HFF-Myc (cell line): ENCODE results near the gene SYNPR.

Experiments
- DNase-seq: peaks from one replicate; pipeline ENCODE4 v3.0.0-alpha.2; 2011; ENCODE audit warnings: low read depth; ENCODE audit errors: extremely low read depth
- H3K4me3 ChIP-seq: replicated peaks from 2 replicates; pipeline ENCODE4 v1.5.1; 2011; ENCODE audit warnings: low read depth, mild to moderate bottlenecking, control low read depth, low read length
- TF ChIP-seq, protein P1 (sequence below): IDR thresholded peaks from 2 replicates; pipeline ENCODE4 v1.5.1; 2012; ENCODE audit warnings: mild to moderate bottlenecking, low read depth, low read length, control low read depth; ENCODE audit errors: missing control alignments

Gene SYNPR

DNA sequence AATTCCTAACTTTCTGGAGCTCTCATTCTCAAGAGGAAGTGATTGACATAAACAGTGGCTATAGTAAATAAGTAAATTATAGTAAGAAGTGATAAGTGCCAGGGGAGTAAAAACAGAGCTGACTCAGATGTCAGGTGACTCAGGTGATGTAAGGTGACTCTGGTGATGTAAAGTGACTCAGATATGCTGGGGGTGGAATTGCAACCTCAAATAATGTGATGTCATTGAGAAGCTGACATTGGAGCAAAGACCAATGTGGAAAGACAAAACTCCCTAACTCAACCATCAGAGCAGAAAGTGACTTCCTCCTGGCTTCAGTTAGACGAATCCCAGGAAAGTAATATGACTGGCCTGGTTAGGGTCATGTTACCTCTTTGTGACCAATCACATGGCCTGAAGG lies 230.2 kb downstream of the SYNPR start:
- TF ChIP-seq, protein P1, sequence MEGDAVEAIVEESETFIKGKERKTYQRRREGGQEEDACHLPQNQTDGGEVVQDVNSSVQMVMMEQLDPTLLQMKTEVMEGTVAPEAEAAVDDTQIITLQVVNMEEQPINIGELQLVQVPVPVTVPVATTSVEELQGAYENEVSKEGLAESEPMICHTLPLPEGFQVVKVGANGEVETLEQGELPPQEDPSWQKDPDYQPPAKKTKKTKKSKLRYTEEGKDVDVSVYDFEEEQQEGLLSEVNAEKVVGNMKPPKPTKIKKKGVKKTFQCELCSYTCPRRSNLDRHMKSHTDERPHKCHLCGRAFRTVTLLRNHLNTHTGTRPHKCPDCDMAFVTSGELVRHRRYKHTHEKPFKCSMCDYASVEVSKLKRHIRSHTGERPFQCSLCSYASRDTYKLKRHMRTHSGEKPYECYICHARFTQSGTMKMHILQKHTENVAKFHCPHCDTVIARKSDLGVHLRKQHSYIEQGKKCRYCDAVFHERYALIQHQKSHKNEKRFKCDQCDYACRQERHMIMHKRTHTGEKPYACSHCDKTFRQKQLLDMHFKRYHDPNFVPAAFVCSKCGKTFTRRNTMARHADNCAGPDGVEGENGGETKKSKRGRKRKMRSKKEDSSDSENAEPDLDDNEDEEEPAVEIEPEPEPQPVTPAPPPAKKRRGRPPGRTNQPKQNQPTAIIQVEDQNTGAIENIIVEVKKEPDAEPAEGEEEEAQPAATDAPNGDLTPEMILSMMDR, result no peak
- no peak overlapping the region for H3K4me3 ChIP-seq
- no peak for DNase-seq

DNA sequence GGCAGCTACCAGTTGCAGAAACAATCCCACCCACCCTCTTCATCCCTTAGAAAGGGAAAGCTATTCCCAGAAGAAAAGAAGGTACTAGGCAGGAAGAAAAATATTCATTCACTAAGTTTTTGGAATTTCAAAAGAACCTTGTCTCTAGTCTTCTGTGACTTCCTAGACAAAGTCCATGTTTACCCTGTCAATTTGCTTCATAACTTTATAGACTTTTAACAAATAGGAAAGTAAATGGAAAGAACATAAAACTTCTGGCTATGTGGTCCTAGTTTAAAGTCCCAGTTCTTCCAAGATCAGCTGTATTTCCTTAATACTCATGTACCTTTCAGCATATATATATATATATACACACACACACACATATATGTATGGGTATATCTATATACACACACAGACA lies 230.7 kb downstream of the SYNPR start:
- H3K4me3 ChIP-seq, result no peak overlapping the region
- TF ChIP-seq, protein P1, result no peak
- no peak for DNase-seq

DNA sequence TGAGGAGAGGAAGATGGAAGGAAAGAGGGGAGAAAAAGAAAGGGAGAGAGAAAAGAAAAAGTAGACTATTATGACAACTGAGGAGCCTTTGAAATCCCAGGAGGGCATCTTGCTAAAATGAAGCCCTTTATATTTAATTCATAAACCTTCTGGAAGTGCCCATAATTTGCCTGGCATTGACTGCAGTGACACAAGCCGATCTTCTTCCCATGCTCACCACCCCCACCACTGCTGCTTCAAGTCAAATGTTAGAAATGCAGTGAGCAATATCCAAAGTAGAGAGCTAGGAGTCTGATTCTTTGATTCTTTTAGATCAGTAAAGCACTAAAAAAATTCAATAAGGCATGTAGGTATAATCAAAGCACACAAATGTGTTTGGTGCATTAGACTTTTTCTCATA lies 235.7 kb downstream of the SYNPR start:
- DNase-seq, result no peak
- H3K4me3 ChIP-seq, result no peak overlapping the region
- TF ChIP-seq, protein P1, result no peak

DNA sequence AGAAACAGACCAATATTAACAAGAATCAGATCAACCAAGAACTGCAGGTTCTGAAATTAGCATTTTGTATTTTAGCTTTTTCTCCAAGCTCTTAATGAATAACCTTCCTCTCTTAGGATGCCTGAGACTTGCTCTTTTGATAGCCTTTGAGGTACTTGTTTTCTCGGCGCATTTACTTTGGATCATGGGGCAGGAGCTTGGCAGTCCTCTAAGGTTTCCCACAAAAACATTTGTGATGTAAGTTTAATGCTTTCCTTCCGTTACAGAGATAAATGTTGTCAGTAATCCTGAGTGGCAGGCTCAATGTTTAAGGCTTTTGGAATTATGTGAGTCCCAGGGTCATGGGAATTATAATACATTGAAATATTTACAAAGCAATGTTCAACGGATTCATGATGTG lies 236.6 kb downstream of the SYNPR start:
- no peak for DNase-seq
- TF ChIP-seq, protein P1, result no peak
- H3K4me3 ChIP-seq, result no peak overlapping the region

DNA sequence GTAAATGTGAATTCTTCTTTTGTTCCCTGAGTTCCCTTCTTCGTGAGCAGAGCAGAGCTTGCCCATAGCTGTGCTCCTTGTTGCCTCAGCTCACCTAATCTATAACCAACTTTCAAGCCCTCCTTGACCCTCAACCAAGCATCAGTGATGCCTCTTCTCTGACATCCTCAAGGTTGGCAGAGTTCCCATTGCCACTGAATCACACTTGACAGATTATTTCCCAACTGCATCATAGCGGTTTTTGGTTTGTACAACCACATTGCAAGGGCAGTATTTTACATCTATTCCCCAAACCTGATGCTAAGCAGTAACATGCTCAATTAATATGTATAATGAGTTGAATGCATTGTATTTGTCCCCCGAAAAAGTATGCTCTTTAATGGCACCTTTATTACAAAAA lies 241.3 kb downstream of the SYNPR start:
- no peak for DNase-seq

DNA sequence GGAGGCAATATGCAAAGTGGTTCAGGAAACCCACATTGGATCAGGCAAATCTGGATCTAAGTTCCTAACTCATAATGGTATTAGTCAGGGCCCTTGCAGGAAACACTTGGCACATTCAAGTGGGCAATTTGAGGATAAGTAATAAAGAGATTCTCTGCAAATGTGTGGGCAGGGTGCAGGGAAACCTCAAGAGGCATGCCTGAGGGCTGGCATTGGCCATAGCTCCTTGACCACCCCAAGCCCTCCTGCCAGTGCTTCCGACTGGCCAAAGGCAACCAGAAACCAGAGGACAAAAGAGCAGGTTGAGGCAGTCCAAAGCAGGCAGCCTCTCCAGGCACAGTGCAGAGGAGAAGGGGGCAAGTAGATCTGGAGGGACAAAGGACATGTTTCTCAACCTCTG lies 243.5 kb downstream of the SYNPR start:
- no peak overlapping the region for H3K4me3 ChIP-seq
- TF ChIP-seq, protein P1, result no peak
- DNase-seq, result no peak

More for the DNA sequence above, 241.3 kb downstream of the SYNPR start:
- TF ChIP-seq, protein P1, result no peak
- no peak overlapping the region for H3K4me3 ChIP-seq

DNA sequence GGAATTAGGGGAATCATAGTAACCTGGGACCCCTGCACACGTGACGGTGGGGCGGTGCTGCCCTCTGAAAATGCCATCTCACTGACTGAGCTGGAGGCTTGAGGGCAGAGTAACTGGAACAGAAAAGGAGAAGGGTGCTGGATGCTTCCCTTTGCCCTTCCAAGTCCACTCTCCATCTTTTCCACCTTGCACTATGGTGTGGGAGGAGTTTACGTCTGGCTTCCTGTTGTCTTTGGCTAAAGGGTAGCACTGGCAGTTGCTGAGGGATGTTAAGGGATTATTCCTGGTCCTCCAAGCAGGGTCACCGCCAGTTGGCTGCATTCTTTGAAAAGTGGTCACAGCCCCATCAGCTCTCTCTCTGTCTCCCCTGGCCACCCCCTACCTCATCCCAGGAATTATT lies 245.0 kb downstream of the SYNPR start:
- TF ChIP-seq, protein P1, result no peak
- no peak for DNase-seq
- H3K4me3 ChIP-seq, result no peak overlapping the region
